Measurements from ENCODE around the gene COMMD1.
"Not testable (repeated sequence)": the region's sequence is repeated elsewhere in the genome, so short reads cannot be mapped to it uniquely, and the experiment has no call there.

- TF ChIP-seq USF2, EP300 (IDR thresholded peaks at IDR 0.05): not testable (repeated sequence)
Measured at GRCh38 chr2:61954856-61955255, 49.4 kb downstream of the COMMD1 start.
